ENCODE results near the gene DDHD1. TPM values are rescaled to one million over a fixed set of nuclear protein-coding genes. Genes with fewer than 3 reads are reported as not detected.
A peak's percentile ranks its signal among the peaks of the same experiment; 100 is the strongest.

Gene DDHD1
- total RNA-seq, 1 experiment from 2014 or later: 20.0 TPM

DNA sequence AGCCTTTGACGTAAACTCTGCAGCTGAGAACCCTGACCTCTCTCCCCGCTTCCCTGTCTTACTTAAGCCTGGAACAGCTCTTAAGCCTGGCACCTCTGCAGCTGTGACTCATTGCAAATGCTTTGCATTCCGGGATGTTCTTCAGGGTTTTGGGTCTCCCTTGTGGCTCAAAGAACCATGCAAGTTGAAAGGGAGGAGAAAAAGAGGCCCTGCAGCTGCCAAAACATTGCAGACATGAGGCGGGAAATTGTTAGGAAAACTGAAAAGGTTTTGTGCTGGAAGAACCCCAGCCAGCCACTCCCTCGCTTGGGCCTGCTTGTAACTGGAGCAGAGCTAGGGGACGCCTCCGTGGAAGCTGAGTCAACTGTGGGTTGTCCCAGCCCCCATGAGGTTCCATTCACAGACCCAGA, 142.1 kb downstream of the DDHD1 start (continued):
- no peak for TF ChIP-seq OVOL2 (CRISPR knock-in tag; IDR thresholded peaks at IDR 0.05; ENCODE audit: borderline replicate concordance)
- no peak for TF ChIP-seq FOXJ3 (CRISPR knock-in tag; IDR thresholded peaks at IDR 0.05; ENCODE audit: borderline replicate concordance)
- no peak for TF ChIP-seq ZNF396 (CRISPR knock-in tag; IDR thresholded peaks at IDR 0.05; ENCODE audit: borderline replicate concordance)
- TF ChIP-seq, protein P1, sequence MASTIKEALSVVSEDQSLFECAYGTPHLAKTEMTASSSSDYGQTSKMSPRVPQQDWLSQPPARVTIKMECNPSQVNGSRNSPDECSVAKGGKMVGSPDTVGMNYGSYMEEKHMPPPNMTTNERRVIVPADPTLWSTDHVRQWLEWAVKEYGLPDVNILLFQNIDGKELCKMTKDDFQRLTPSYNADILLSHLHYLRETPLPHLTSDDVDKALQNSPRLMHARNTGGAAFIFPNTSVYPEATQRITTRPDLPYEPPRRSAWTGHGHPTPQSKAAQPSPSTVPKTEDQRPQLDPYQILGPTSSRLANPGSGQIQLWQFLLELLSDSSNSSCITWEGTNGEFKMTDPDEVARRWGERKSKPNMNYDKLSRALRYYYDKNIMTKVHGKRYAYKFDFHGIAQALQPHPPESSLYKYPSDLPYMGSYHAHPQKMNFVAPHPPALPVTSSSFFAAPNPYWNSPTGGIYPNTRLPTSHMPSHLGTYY (CRISPR knock-in tag; IDR thresholded peaks at IDR 0.05): no peak
- no peak for TF ChIP-seq IRF2 (CRISPR knock-in tag; IDR thresholded peaks at IDR 0.05; ENCODE audit: borderline replicate concordance, low read depth)
- TF ChIP-seq GABPB1 (CRISPR knock-in tag; IDR thresholded peaks at IDR 0.05): no peak
- no peak for TF ChIP-seq JUN (CRISPR knock-in tag; IDR thresholded peaks at IDR 0.05)
- TF ChIP-seq EMX1 (CRISPR knock-in tag; IDR thresholded peaks at IDR 0.05): no peak
- TF ChIP-seq RELA (CRISPR knock-in tag; IDR thresholded peaks at IDR 0.05; ENCODE audit: borderline replicate concordance): no peak
- no peak for TF ChIP-seq PREB (CRISPR knock-in tag; IDR thresholded peaks at IDR 0.05; ENCODE audit: borderline replicate concordance)

- DNase-seq (ENCODE audit: low spot score) (no peak), ATAC-seq (no peak)
- Mint-ChIP-seq H3K9me3 (peaks cover 6% of the 10 kb centered on the region), H3K36me3 (peaks cover 2% of the 10 kb centered on the region), H3K27me3 (ENCODE audit: low read depth) (no peaks in the 10 kb centered on the region), H3K4me3 (no peak overlapping the region), H3K27ac (peak overlapping the region; percentile 24; the same call in 1 of the 2 replicates), H3K4me1 (peaks cover 26% of the 10 kb centered on the region)
- TF ChIP-seq, protein P2, sequence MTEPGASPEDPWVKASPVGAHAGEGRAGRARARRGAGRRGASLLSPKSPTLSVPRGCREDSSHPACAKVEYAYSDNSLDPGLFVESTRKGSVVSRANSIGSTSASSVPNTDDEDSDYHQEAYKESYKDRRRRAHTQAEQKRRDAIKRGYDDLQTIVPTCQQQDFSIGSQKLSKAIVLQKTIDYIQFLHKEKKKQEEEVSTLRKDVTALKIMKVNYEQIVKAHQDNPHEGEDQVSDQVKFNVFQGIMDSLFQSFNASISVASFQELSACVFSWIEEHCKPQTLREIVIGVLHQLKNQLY (CRISPR knock-in tag; IDR thresholded peaks at IDR 0.05): no peak
- no peak for TF ChIP-seq ZNF317 (CRISPR knock-in tag; IDR thresholded peaks at IDR 0.05; ENCODE audit: borderline replicate concordance, low read depth)
- TF ChIP-seq, protein P3, sequence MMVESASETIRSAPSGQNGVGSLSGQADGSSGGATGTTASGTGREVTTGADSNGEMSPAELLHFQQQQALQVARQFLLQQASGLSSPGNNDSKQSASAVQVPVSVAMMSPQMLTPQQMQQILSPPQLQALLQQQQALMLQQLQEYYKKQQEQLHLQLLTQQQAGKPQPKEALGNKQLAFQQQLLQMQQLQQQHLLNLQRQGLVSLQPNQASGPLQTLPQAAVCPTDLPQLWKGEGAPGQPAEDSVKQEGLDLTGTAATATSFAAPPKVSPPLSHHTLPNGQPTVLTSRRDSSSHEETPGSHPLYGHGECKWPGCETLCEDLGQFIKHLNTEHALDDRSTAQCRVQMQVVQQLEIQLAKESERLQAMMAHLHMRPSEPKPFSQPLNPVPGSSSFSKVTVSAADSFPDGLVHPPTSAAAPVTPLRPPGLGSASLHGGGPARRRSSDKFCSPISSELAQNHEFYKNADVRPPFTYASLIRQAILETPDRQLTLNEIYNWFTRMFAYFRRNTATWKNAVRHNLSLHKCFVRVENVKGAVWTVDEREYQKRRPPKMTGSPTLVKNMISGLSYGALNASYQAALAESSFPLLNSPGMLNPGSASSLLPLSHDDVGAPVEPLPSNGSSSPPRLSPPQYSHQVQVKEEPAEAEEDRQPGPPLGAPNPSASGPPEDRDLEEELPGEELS (CRISPR knock-in tag; IDR thresholded peaks at IDR 0.05): no peak
- CTCF ChIA-PET: interaction anchor here (0.9 to 1.2 kb wide), 2 partner anchors 8 to 50 kb away, joined by 4 to 7 read pairs; no protein-coding TSS in a partner anchor
- POLR2A ChIA-PET: no interaction called here
Measured at GRCh38 chr14:53010193-53011040, 142.7 kb downstream of the DDHD1 start.

DNA sequence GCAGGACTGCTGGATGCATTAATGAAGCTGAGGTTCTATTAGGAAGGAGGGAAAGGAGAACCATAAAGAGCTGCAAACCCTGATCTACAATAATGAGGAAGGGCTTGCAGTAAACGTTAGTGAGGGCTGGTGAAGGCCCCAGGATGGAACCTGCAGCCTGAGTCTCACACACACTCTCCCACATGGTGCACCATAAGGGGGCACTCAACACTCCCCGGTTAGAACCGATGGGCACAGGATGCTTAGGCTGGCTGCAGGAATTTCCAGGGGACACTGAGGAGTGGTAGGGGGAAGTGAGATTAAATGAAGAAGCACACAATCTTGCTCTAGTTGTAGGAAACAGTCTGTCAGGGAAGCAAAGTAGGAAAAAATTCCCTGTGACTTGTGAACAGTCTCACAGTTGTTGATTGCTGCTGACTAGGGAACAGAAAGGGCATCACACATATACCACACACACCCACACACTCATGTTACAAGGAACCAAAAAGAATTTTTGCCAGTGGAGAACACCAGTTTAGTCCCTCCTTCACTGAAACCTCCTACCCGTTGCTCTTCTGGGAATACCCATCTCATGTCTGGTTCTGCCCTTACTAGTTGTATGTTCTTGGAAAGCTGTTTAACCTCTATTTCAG, 146.1 kb downstream of the DDHD1 start:
- TF ChIP-seq, protein P3 (CRISPR knock-in tag; IDR thresholded peaks at IDR 0.05): no peak
- H3K4me1 Mint-ChIP-seq: peaks cover 14% of the 10 kb centered on the region
- no peak overlapping the region for H3K4me3 Mint-ChIP-seq
- H3K27me3 Mint-ChIP-seq (ENCODE audit: low read depth): no peaks in the 10 kb centered on the region
- DNase-seq (ENCODE audit: low spot score): no peak
- peak; percentile 45 for ATAC-seq
- H3K36me3 Mint-ChIP-seq: no peaks in the 10 kb centered on the region
- no peak overlapping the region for H3K27ac Mint-ChIP-seq
- ChIA-PET CTCF (no interaction called here), POLR2A (interaction anchor here (0.7 kb wide), 1 partner anchor 73 kb away, joined by 4 read pairs; no protein-coding TSS in a partner anchor)
- no peaks in the 10 kb centered on the region for H3K9me3 Mint-ChIP-seq
